Testis (tissue), 2 donors: ENCODE results near the gene MLYCD.

ENCODE experiments used
- POLR2A ChIP-seq: fragments of 450-650 bp; IDR thresholded peaks from one replicate; pipeline ENCODE4 v1.6.1; 2017; ENCODE audit warnings: antibody characterized with exemption, mild to moderate bottlenecking, moderate library complexity
- TF ChIP-seq, protein P1 (sequence below), 3 experiments: fragments of 450-650 bp in 2 of 3; fragments of 200-600 bp in 1 of 3; sonication (generic) in 1 of 3; IDR thresholded peaks; one replicate each; pipeline ENCODE4 v1.5.1; 2016 to 2019; ENCODE audit warnings: antibody characterized with exemption in 3 of 3, mild to moderate bottlenecking in 2 of 3, moderate library complexity in 1 of 3

DNA sequence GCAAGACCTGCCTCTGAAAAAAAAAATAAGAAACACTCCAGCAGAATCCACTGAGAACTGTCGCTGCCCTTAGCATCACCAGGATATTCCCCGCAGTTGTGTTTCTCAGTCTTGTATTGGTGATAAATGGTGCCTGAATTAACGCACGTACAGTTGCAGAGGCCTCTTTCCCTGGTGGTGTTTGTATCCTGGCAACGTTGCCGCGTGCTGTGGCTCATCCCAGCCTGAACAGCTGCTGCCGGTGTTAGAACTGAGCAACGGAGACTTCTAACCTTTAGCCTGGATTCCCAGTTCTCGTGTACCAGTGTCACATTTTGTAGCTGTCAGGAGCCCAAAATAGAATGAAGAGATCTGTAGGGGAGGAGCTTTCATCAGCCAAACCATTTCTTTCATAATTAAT, 4.8 kb downstream of the MLYCD start:
- TF ChIP-seq POLR2A, result no peak
- TF ChIP-seq, protein P1, sequence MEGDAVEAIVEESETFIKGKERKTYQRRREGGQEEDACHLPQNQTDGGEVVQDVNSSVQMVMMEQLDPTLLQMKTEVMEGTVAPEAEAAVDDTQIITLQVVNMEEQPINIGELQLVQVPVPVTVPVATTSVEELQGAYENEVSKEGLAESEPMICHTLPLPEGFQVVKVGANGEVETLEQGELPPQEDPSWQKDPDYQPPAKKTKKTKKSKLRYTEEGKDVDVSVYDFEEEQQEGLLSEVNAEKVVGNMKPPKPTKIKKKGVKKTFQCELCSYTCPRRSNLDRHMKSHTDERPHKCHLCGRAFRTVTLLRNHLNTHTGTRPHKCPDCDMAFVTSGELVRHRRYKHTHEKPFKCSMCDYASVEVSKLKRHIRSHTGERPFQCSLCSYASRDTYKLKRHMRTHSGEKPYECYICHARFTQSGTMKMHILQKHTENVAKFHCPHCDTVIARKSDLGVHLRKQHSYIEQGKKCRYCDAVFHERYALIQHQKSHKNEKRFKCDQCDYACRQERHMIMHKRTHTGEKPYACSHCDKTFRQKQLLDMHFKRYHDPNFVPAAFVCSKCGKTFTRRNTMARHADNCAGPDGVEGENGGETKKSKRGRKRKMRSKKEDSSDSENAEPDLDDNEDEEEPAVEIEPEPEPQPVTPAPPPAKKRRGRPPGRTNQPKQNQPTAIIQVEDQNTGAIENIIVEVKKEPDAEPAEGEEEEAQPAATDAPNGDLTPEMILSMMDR (IDR thresholded peaks at IDR 0.05), result no peak
